ENCODE data around the gene RAVER2. TPM values are rescaled to one million over a fixed set of nuclear protein-coding genes. Genes with fewer than 3 reads are reported as not detected.
A peak's percentile ranks its signal among the peaks of the same experiment; 100 is the strongest.

The RAVER2 gene
- polyA plus RNA-seq, 3 donors: 0.38 to 1.3 (median 0.69) TPM

DNA sequence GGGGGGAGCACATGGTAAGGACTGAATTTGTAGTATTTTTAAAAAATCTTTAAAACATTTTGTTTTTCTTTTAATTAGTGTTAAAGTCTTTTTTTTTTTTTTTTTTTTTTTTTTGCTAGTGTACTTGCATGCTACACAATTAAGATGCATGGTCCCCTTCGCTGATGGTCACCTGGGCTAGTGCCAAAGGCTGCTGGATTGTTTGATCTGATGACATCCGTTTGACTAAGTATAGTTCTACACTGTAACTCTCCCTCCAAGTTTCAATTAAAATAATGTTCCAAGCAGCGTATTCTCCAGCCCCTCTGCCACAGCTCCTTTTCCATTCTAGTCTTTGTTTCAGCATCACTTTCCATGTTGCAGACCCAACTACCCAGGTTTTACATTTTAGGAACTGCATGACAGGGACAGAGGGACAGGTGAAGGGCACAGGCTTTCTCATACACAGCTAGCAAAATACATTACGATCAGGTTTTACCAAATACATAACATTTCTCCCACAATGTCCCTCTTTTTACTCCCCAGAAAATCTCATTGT, 852 bp upstream of the RAVER2 start:
- Histone ChIP-seq H2AFZ (ENCODE audit: insufficient read depth, low read depth, low read length, poor library complexity, severe bottlenecking) (peak overlapping the region; percentile 95), H3K36me3 (replicated peaks in 1 of 2; ENCODE audit: control insufficient read depth in 1 of 2, insufficient read depth in 2 of 2, low read length in 2 of 2) (no peaks in the 10 kb centered on the region), H3K9ac (ENCODE audit: insufficient read depth, low read length, poor library complexity, severe bottlenecking) (peak overlapping the region; percentile 64), H3K27ac (ENCODE audit: low read depth in 1 of 2, low read length in 2 of 2) (no peak overlapping the region), H4K20me1 (ENCODE audit: insufficient read depth, low read length) (no peaks in the 10 kb centered on the region), H3K27me3 (ENCODE audit: control insufficient read depth in 2 of 2, insufficient read depth in 2 of 2, low read length in 2 of 2) (peaks cover 0 to 11% of the 10 kb centered on the region in 2 donors), H3K9me3 (replicated peaks in 1 of 2; ENCODE audit: control insufficient read depth in 1 of 2, insufficient read depth in 1 of 2, low read length in 2 of 2) (no peaks in the 10 kb centered on the region), H3K79me2 (ENCODE audit: insufficient read depth, low read length) (no peaks in the 10 kb centered on the region), H3K4me1 (ENCODE audit: control insufficient read depth in 1 of 2, insufficient read depth in 2 of 2, low read length in 2 of 2) (peaks cover 19 to 22% of the 10 kb centered on the region in 2 donors), H3K4me3 (replicated peaks in 1 of 3; ENCODE audit: low read depth in 2 of 3, low read length in 3 of 3) (peak overlapping the region; percentile 56 to 91 (median 90)), H3K4me2 (replicated peaks; ENCODE audit: extremely low read depth, low read length, poor library complexity, severe bottlenecking) (peak overlapping the region; percentile 99)
- peaks cover 21% of the 10 kb centered on the region for H3K4me1 Mint-ChIP-seq
- H3K27ac Mint-ChIP-seq: no peak overlapping the region
- 4% methylated on average over 3 of the region's 4 CpGs for WGBS (ENCODE audit: insufficient coverage)
- DNase-seq: no peak
- intact Hi-C loops (cut with micrococcal nuclease): no loop called here
- TF ChIP-seq, protein P1, sequence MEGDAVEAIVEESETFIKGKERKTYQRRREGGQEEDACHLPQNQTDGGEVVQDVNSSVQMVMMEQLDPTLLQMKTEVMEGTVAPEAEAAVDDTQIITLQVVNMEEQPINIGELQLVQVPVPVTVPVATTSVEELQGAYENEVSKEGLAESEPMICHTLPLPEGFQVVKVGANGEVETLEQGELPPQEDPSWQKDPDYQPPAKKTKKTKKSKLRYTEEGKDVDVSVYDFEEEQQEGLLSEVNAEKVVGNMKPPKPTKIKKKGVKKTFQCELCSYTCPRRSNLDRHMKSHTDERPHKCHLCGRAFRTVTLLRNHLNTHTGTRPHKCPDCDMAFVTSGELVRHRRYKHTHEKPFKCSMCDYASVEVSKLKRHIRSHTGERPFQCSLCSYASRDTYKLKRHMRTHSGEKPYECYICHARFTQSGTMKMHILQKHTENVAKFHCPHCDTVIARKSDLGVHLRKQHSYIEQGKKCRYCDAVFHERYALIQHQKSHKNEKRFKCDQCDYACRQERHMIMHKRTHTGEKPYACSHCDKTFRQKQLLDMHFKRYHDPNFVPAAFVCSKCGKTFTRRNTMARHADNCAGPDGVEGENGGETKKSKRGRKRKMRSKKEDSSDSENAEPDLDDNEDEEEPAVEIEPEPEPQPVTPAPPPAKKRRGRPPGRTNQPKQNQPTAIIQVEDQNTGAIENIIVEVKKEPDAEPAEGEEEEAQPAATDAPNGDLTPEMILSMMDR (IDR thresholded peaks at IDR 0.05): no peak
- no peaks in the 10 kb centered on the region for H3K36me3 Mint-ChIP-seq
- peak overlapping the region; percentile 86 to 88 for H3K4me3 Mint-ChIP-seq
- H3K9me3 Mint-ChIP-seq: peaks cover 0 to 2% (median 0%) of the 10 kb centered on the region in 7 donors
- H3K27me3 Mint-ChIP-seq (ENCODE audit: low read depth in 3 of 3): peaks cover 3 to 10% (median 4%) of the 10 kb centered on the region in 3 donors

DNA sequence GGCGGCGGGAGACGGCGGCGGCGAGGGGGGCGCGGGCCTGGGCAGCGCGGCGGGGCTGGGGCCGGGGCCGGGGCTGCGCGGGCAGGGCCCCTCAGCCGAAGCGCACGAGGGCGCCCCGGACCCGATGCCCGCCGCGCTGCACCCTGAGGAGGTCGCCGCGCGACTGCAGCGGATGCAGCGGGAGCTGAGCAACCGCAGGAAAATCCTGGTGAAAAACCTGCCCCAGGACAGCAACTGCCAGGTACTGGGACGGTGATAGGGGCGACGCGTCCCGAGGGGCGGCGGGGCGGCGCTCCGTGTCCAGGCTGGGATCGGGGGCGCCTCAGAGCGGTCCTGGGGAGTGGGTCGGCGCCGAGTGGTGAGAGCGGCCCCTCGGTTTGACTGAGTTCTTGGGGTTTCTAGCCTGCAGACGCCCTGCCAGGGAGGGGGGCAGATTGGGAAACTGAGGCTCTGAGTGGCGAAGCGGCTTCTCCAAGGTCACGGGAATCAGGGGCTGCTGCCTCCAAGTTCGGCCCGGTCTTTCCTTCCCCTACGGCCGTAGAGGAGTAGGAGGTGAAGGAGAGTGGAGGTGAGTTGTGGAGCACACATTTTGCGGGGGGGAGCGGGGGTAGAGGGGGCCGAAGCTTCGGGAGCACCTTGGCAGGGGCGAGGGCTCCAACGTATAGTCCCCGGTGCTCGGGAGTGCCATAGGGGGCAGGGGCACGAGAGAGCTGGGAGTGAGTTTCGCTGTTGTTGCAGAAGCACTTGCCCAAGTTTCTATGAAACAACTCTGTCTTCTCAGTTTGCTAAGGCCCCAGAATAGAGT, 508 bp downstream of the RAVER2 start:
- TF ChIP-seq, protein P1 (IDR thresholded peaks at IDR 0.05): no peak
- Histone ChIP-seq H3K4me3 (replicated peaks in 1 of 3; ENCODE audit: low read depth in 2 of 3, low read length in 3 of 3) (peak overlapping the region; percentile 56 to 91 (median 90)), H2AFZ (ENCODE audit: insufficient read depth, low read depth, low read length, poor library complexity, severe bottlenecking) (peak overlapping the region; percentile 95), H3K36me3 (replicated peaks in 1 of 2; ENCODE audit: control insufficient read depth in 1 of 2, insufficient read depth in 2 of 2, low read length in 2 of 2) (no peaks in the 10 kb centered on the region), H3K79me2 (ENCODE audit: insufficient read depth, low read length) (no peaks in the 10 kb centered on the region), H3K27me3 (ENCODE audit: control insufficient read depth in 2 of 2, insufficient read depth in 2 of 2, low read length in 2 of 2) (peaks cover 0 to 11% of the 10 kb centered on the region in 2 donors), H3K4me1 (ENCODE audit: control insufficient read depth in 1 of 2, insufficient read depth in 2 of 2, low read length in 2 of 2) (peaks cover 19 to 22% of the 10 kb centered on the region in 2 donors), H3K27ac (ENCODE audit: low read depth in 1 of 2, low read length in 2 of 2) (no peak overlapping the region), H3K9ac (ENCODE audit: insufficient read depth, low read length, poor library complexity, severe bottlenecking) (peak overlapping the region; percentile 64), H4K20me1 (ENCODE audit: insufficient read depth, low read length) (no peaks in the 10 kb centered on the region), H3K4me2 (replicated peaks; ENCODE audit: extremely low read depth, low read length, poor library complexity, severe bottlenecking) (peak overlapping the region; percentile 99), H3K9me3 (replicated peaks in 1 of 2; ENCODE audit: control insufficient read depth in 1 of 2, insufficient read depth in 1 of 2, low read length in 2 of 2) (no peaks in the 10 kb centered on the region)
- peak in 2 of 3 donors; percentile 15 to 25 for DNase-seq
- Mint-ChIP-seq H3K27me3 (ENCODE audit: low read depth in 3 of 3) (peaks cover 3 to 10% (median 4%) of the 10 kb centered on the region in 3 donors), H3K4me3 (peak overlapping the region; percentile 91 to 95), H3K36me3 (no peaks in the 10 kb centered on the region), H3K4me1 (peaks cover 21% of the 10 kb centered on the region), H3K9me3 (peaks cover 0 to 2% (median 0%) of the 10 kb centered on the region in 7 donors), H3K27ac (peak overlapping the region in 5 of 7 donors; percentile 3 to 78 (median 25))
- WGBS (ENCODE audit: insufficient coverage): under 1% methylated on average over 65 of the region's 67 CpGs
- intact Hi-C loops (cut with micrococcal nuclease): no loop called here

All from CD14-positive monocyte (primary cell).